GM12878 (cell line): Measurements from ENCODE around the gene PAX6. TPM values are rescaled to one million over a fixed set of nuclear protein-coding genes. Genes with fewer than 3 reads are reported as not detected.

ENCODE experiments used
- ATAC-seq: fragments of 200-7000 bp; cut with Tn5 transposase; 3 replicates; pipeline ENCODE4 v1.9.1; 2020; ENCODE audit warnings: mild to moderate bottlenecking, moderate library complexity
- BruUV-seq: library from RNA; stranded (reverse); fragments of 400-500 nt; replicated peaks from 2 replicates; lab custom pipeline; 2021; lab: Mats Ljungman, UMichigan
- CTCF ChIA-PET: fragments of 300-600 bp; sonication (Branson Sonifier 250); formaldehyde crosslinking; extraction: SDS; loops from one replicate; lab custom pipeline; 2021; ENCODE audit warnings: inconsistent platforms; lab: Yijun Ruan, JAX
- POLR2A ChIA-PET: fragments of 350-600 bp; formaldehyde crosslinking; extraction: SDS; loops from one replicate; lab custom pipeline; 2021; ENCODE audit warnings: inconsistent platforms; lab: Charles Lee
- RAD21 ChIA-PET: fragments of 300-600 bp; sonication (Branson Sonifier 250); formaldehyde crosslinking; loops from one replicate; lab custom pipeline; 2023; ENCODE audit warnings: antibody characterized with exemption; ENCODE audit not compliant: unreplicated experiment; lab: Charles Lee
- SMC1A ChIA-PET: fragments of 300-600 bp; sonication (Branson Sonifier 250); formaldehyde crosslinking; loops from one replicate; lab custom pipeline; 2023; ENCODE audit not compliant: unreplicated experiment, uncharacterized antibody; lab: Charles Lee
- DNase-seq: peaks from one replicate; pipeline ENCODE4 v3.0.0-alpha.2; 2011; ENCODE audit warnings: low read depth, low spot score
- FAIRE-seq: peaks from 3 replicates; lab custom pipeline; 2011; peaks lifted over from hg19 to GRCh38; lab: Jason Lieb, UNC
- H2AFZ ChIP-seq: 2 replicates; pipeline ENCODE4 v1.6.0; 2011; ENCODE audit warnings: low read depth, low read length, control low read depth; ENCODE audit not compliant: control insufficient read depth
- H3K27ac ChIP-seq: 2 replicates; pipeline ENCODE4 v1.5.1; 2011; ENCODE audit warnings: control low read depth; ENCODE audit not compliant: control insufficient read depth, insufficient read depth
- H3K27me3 ChIP-seq, 2 experiments: replicated peaks in 1 of 2; 2 replicates each; pipeline versions ENCODE4 v1.6.0 to v1.6.1; 2011; ENCODE audit warnings: low read length in 1 of 2; ENCODE audit not compliant: control insufficient read depth in 2 of 2, insufficient read depth in 2 of 2
- H3K36me3 ChIP-seq, 2 experiments: 2 replicates each; pipeline ENCODE4 v1.5.1; 2011; ENCODE audit warnings: low read length in 1 of 2; ENCODE audit not compliant: control insufficient read depth in 2 of 2, insufficient read depth in 2 of 2
- H3K4me1 ChIP-seq: 2 replicates; pipeline ENCODE4 v1.6.1; 2011; ENCODE audit warnings: mild to moderate bottlenecking, low read length, moderate library complexity, mixed read lengths; ENCODE audit not compliant: control insufficient read depth, insufficient read depth
- H3K4me2 ChIP-seq: 2 replicates; pipeline ENCODE4 v1.6.0; 2011; ENCODE audit warnings: control low read depth; ENCODE audit not compliant: control insufficient read depth, insufficient read depth
- H3K4me3 ChIP-seq: fragments of 200-600 bp; sonication (generic); 2 replicates; pipeline ENCODE4 v1.5.1; 2016
- H3K79me2 ChIP-seq: 2 replicates; pipeline ENCODE4 v1.6.0; 2011; ENCODE audit warnings: low read length; ENCODE audit not compliant: control insufficient read depth, insufficient read depth
- H3K9ac ChIP-seq: 2 replicates; pipeline ENCODE4 v1.8.0; 2011; ENCODE audit warnings: low read length, control low read depth, mixed read lengths; ENCODE audit not compliant: control insufficient read depth, insufficient read depth
- H3K9me3 ChIP-seq: replicated peaks from 3 replicates; pipeline ENCODE4 v1.5.1; 2011; ENCODE audit warnings: mild to moderate bottlenecking, low read length; ENCODE audit not compliant: control insufficient read depth, insufficient read depth
- H4K20me1 ChIP-seq: 2 replicates; pipeline ENCODE4 v1.6.0; 2011; ENCODE audit not compliant: control insufficient read depth, insufficient read depth
- BMI1 ChIP-seq: fragments of 450-650 bp; IDR thresholded peaks from 2 replicates; pipeline ENCODE4 v1.6.1; 2016; ENCODE audit warnings: mild to moderate bottlenecking, moderate library complexity, borderline replicate concordance
- HDAC6 ChIP-seq: fragments of 200-600 bp; sonication (generic); IDR thresholded peaks from one replicate; pipeline ENCODE4 v1.8.0; 2017; ENCODE audit warnings: antibody characterized with exemption; ENCODE audit not compliant: unreplicated experiment
- STAT3 ChIP-seq: IDR thresholded peaks from 2 replicates; pipeline ENCODE4 v1.6.1; 2011; ENCODE audit warnings: low read depth, low read length, improper control_type of control experiment
- WGBS: methylation state at CpG from one replicate; pipeline ENCODE4 v1.1.6; 2016; ENCODE audit warnings: low lambda C conversion rate; ENCODE audit not compliant: insufficient replicate concordance, insufficient coverage; ENCODE audit errors: missing lambda C conversion rate; 5-methylcytosine and 5-hydroxymethylcytosine counted together
- in situ Hi-C: fragments of 300-500 bp; cut with MboI; formaldehyde crosslinking; loops from 9 replicates; pipeline ENCODE4 v1.14.3; 2018; ENCODE audit warnings: mixed read lengths
- intact Hi-C: fragments of 100-400 bp; cut with micrococcal nuclease; formaldehyde crosslinking; loops from one replicate; pipeline ENCODE4 v1.14.2; 2022; ENCODE audit not compliant: unreplicated experiment
- polyA plus RNA-seq, 11 experiments: library from polyadenylated mRNA; depleted of rRNA in 4 of 11; unstranded in 6 of 11; stranded (reverse) in 5 of 11; fragments of >200 nt; fragmentation: Nextera tagmentation in 4 of 11; fragmentation: Illumina TruSeq in 1 of 11; extraction: Ambion mirVana in 4 of 11; extraction: Trizol in 1 of 11; gene quantifications; 1 replicate in 1 of 11; 2 replicates in 10 of 11; pipeline versions ENCODE4 v1.2.1 to v1.2.3, GENCODE V29; 2011 to 2016; ENCODE audit warnings: inconsistent platforms in 2 of 11, missing spikeins in 2 of 11, low read depth in 1 of 11
- total RNA-seq, 4 experiments: library from RNA; depleted of rRNA in 3 of 4; stranded (reverse); fragments of >200 nt in 3 of 4; fragmentation: Illumina TruSeq in 1 of 4; extraction: Trizol in 1 of 4; gene quantifications; 2 replicates each; pipeline versions ENCODE4 v1.2.1 to v1.2.3, GENCODE V29; 2013 to 2021

The PAX6 gene
- total and polyA plus RNA-seq, 10 of the 15 experiments (the other 5 are each of a cell fraction or from before 2014, with no cell fraction given) = 0.06 to 0.26 (median 0.10) TPM; not detected in 3

- TF ChIP-seq BMI1 = no peak
Measured at GRCh38 chr11:31815711-31816467, 4.8 kb upstream of the PAX6 start (continued).

- no TSS peak for BruUV-seq
- intact Hi-C loops = loop anchor here (5.0 kb wide), 2 partner anchors 143 to 322 kb away; no protein-coding TSS in a partner anchor
- in situ Hi-C loops = no loop called here
Measured at GRCh38 chr11:31814176-31814868, 3.2 kb upstream of the PAX6 start.

More at GRCh38 chr11:31814176-31814868, 3.2 kb upstream of the PAX6 start:
- H3K4me1 ChIP-seq = peaks cover 12% of the 10 kb centered on the region; the same call in 1 of the 2 replicates
- FAIRE-seq (no peak), ATAC-seq (no peak), DNase-seq (no peak)
- H3K9me3 ChIP-seq = no peaks in the 10 kb centered on the region; the same call in 2 of the 3 replicates
- RAD21 ChIA-PET = no interaction called here
- peaks cover 28 to 61% of the 10 kb centered on the region in 2 experiments for H3K27me3 ChIP-seq
- TF ChIP-seq HDAC6 = peak; percentile 90
- no peak for TF ChIP-seq STAT3
- no peak overlapping the region; the same call in 1 of the 2 replicates for H3K4me3 ChIP-seq
- POLR2A ChIA-PET = no interaction called here
- SMC1A ChIA-PET = no interaction called here
- WGBS = 24% methylated on average over 22 of the region's 38 CpGs
- no peaks in the 10 kb centered on the region for H3K79me2 ChIP-seq
- no peaks in the 10 kb centered on the region; the same call in 1 of the 2 replicates for H4K20me1 ChIP-seq
- H3K4me2 ChIP-seq = no peak overlapping the region
- H2AFZ ChIP-seq = no peak overlapping the region
- no peak overlapping the region for H3K27ac ChIP-seq
- H3K9ac ChIP-seq = no peak overlapping the region
- CTCF ChIA-PET = no interaction called here
- no peaks in the 10 kb centered on the region for H3K36me3 ChIP-seq
